SK-N-SH treated with all-trans-retinoic acid at 6 μM for 48 hours (cell line): ENCODE results near the gene KMT2B.

Experiments used
- TF ChIP-seq, protein P1 (sequence below): fragments of 250-450 bp; sonication (Bioruptor Pico); IDR thresholded peaks from 2 replicates; pipeline ENCODE4 v1.5.1; 2021; ENCODE audit warnings: mild to moderate bottlenecking, moderate library complexity
- TF ChIP-seq, protein P2 (sequence below): fragments of 250-450 bp; sonication (Bioruptor Pico); IDR thresholded peaks from 2 replicates; pipeline ENCODE4 v1.8.0; 2021; ENCODE audit warnings: low read depth, mild to moderate bottlenecking, moderate library complexity, borderline replicate concordance

DNA sequence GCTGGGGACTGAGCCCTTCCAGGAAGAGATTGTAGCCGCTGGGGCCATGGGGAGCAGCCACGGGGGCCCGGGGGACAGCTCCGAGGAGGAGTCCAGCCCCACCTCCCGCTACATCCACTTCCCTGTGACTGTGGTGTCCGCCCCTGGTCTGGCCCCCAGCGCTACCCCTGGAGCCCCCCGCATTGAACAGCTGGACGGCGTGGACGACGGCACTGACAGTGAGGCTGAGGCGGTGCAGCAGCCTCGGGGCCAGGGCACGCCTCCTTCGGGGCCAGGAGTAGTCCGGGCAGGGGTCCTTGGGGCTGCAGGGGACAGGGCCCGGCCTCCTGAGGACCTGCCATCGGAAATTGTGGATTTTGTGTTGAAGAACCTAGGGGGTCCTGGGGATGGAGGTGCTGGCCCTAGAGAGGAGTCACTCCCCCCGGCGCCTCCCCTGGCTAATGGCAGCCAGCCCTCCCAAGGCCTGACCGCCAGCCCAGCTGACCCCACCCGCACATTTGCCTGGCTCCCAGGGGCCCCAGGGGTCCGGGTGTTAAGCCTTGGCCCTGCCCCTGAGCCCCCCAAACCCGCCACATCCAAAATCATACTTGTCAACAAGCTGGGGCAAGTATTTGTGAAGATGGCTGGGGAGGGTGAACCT lies 14.9 kb downstream of the KMT2B start:
- TF ChIP-seq, protein P1, sequence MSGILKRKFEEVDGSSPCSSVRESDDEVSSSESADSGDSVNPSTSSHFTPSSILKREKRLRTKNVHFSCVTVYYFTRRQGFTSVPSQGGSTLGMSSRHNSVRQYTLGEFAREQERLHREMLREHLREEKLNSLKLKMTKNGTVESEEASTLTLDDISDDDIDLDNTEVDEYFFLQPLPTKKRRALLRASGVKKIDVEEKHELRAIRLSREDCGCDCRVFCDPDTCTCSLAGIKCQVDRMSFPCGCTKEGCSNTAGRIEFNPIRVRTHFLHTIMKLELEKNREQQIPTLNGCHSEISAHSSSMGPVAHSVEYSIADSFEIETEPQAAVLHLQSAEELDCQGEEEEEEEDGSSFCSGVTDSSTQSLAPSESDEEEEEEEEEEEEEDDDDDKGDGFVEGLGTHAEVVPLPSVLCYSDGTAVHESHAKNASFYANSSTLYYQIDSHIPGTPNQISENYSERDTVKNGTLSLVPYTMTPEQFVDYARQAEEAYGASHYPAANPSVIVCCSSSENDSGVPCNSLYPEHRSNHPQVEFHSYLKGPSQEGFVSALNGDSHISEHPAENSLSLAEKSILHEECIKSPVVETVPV (CRISPR knock-in tag), result no peak
- TF ChIP-seq, protein P2, sequence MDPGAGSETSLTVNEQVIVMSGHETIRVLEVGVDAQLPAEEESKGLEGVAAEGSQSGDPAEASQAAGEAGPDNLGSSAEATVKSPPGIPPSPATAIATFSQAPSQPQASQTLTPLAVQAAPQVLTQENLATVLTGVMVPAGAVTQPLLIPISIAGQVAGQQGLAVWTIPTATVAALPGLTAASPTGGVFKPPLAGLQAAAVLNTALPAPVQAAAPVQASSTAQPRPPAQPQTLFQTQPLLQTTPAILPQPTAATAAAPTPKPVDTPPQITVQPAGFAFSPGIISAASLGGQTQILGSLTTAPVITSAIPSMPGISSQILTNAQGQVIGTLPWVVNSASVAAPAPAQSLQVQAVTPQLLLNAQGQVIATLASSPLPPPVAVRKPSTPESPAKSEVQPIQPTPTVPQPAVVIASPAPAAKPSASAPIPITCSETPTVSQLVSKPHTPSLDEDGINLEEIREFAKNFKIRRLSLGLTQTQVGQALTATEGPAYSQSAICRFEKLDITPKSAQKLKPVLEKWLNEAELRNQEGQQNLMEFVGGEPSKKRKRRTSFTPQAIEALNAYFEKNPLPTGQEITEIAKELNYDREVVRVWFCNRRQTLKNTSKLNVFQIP (CRISPR knock-in tag), result no peak
